Parathyroid adenoma (tissue), 2 donors: ENCODE results near the gene TNFRSF25.
"Not testable (repeated sequence)": the region's sequence is repeated elsewhere in the genome, so short reads cannot be mapped to it uniquely, and the experiment has no call there.

Source experiments
- H2AFZ ChIP-seq: fragments of 300-600 bp; sonication (generic); one replicate; pipeline ENCODE4 v1.7.0; 2017; ENCODE audit warnings: antibody characterized with exemption, mild to moderate bottlenecking
- H3K27ac ChIP-seq: fragments of 300-600 bp; sonication (generic); one replicate; pipeline ENCODE4 v1.7.0; 2017
- H3K27me3 ChIP-seq: fragments of 300-600 bp; sonication (generic); one replicate; pipeline ENCODE4 v1.7.0; 2017; ENCODE audit warnings: low read length; ENCODE audit not compliant: control insufficient read depth, insufficient read depth
- H3K36me3 ChIP-seq: fragments of 300-600 bp; sonication (generic); one replicate; pipeline ENCODE4 v1.7.0; 2017; ENCODE audit warnings: low read length; ENCODE audit not compliant: control insufficient read depth, insufficient read depth
- H3K4me1 ChIP-seq: fragments of 300-600 bp; sonication (generic); one replicate; pipeline ENCODE4 v1.7.0; 2017; ENCODE audit warnings: control low read depth
- H3K4me2 ChIP-seq: fragments of 300-600 bp; sonication (generic); one replicate; pipeline ENCODE4 v1.7.0; 2017; ENCODE audit warnings: low read length
- H3K4me3 ChIP-seq: fragments of 300-600 bp; sonication (generic); one replicate; pipeline ENCODE4 v1.7.0; 2017; ENCODE audit warnings: low read depth, low read length
- H3K79me2 ChIP-seq: fragments of 300-600 bp; sonication (generic); one replicate; pipeline ENCODE4 v1.7.0; 2017; ENCODE audit warnings: control low read depth
- H3K9ac ChIP-seq: fragments of 300-600 bp; sonication (generic); one replicate; pipeline ENCODE4 v1.7.0; 2017; ENCODE audit warnings: mild to moderate bottlenecking
- H3K9me3 ChIP-seq: fragments of 300-600 bp; sonication (generic); one replicate; pipeline ENCODE4 v1.7.0; 2017; ENCODE audit warnings: low read length; ENCODE audit not compliant: control insufficient read depth
- TF ChIP-seq, protein P1 (sequence below): fragments of 300-600 bp; sonication (generic); IDR thresholded peaks from one replicate; pipeline ENCODE4 v1.7.0; 2017; ENCODE audit warnings: antibody characterized with exemption, mild to moderate bottlenecking
- donor health status: primary hyperparathyroidism.

Gene TNFRSF25

DNA sequence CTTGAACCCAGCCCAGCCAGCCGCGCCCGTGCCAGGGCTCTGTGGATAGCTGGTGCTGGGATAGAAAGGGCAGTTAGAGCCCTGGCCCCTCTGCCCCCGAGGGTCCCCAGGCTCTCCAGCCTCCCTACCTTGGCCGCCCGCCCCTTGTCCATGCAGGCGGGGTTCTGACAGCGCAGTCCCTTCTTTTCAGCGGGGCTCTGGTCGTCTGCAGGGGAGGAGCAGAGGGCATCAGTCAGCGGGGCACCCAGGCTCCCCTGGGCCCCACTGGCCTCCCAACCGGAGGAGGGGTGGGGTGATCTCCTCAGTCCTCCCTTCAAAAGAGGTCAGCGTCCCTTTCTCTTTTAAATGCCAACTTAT is 30.4 kb upstream of the TNFRSF25 start:
- H3K4me2 ChIP-seq: peak overlapping the region; percentile 93
- TF ChIP-seq, protein P1, sequence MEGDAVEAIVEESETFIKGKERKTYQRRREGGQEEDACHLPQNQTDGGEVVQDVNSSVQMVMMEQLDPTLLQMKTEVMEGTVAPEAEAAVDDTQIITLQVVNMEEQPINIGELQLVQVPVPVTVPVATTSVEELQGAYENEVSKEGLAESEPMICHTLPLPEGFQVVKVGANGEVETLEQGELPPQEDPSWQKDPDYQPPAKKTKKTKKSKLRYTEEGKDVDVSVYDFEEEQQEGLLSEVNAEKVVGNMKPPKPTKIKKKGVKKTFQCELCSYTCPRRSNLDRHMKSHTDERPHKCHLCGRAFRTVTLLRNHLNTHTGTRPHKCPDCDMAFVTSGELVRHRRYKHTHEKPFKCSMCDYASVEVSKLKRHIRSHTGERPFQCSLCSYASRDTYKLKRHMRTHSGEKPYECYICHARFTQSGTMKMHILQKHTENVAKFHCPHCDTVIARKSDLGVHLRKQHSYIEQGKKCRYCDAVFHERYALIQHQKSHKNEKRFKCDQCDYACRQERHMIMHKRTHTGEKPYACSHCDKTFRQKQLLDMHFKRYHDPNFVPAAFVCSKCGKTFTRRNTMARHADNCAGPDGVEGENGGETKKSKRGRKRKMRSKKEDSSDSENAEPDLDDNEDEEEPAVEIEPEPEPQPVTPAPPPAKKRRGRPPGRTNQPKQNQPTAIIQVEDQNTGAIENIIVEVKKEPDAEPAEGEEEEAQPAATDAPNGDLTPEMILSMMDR: no peak
- no peak overlapping the region for H2AFZ ChIP-seq
- no peak overlapping the region for H3K9ac ChIP-seq
- no peaks in the 10 kb centered on the region for H3K27me3 ChIP-seq
- H3K79me2 ChIP-seq: no peaks in the 10 kb centered on the region
- H3K9me3 ChIP-seq: no peaks in the 10 kb centered on the region
- no peaks in the 10 kb centered on the region for H3K36me3 ChIP-seq
- peaks cover 7% of the 10 kb centered on the region for H3K4me1 ChIP-seq
- peak overlapping the region; percentile 54 for H3K27ac ChIP-seq
- peak overlapping the region; percentile 41 for H3K4me3 ChIP-seq

DNA sequence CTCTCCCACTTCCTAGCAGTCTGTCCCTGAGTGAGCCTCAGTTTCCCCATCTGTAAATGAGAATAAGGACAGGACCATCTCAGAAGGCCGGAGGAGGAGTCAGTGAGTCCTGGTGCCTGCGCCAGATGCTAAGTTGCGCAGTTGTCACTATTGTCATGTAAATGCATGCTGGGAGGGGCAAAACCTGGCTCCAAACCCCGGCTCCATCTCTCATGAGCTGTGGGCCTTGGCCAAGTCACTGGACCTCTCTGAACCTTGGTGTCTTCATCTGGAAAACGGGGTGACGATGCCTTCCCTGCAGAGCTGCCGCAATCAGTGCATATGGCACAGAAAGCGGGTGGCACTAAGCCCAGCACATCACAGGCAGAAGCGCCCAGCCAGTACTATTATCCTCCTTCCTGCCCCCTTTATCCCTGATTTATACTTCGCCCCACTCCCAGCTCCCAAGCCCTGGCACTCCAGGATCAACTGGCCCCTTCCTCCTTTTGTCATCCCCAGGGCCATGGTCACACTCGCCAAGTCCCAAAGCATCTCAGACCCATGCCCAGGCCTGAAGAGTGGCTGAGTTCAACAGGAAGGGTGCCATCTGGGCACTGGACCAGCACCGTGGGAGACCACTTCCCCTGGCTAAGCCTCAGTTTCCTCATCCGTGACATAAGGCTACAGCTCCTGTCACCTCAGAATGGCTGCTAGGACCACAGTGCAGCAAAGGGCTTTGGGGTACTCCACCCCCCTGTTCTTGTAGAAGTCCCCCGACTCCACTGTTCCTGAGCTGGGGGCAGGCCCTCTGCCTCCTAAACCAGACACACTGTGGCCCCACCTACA is 29.8 kb upstream of the TNFRSF25 start:
- no peaks in the 10 kb centered on the region for H3K36me3 ChIP-seq
- no peaks in the 10 kb centered on the region for H3K27me3 ChIP-seq
- H3K27ac ChIP-seq: peak overlapping the region; percentile 54
- no peaks in the 10 kb centered on the region for H3K79me2 ChIP-seq
- TF ChIP-seq, protein P1: no peak
- H3K9ac ChIP-seq: no peak overlapping the region
- no peak overlapping the region for H2AFZ ChIP-seq
- H3K9me3 ChIP-seq: no peaks in the 10 kb centered on the region
- peaks cover 7% of the 10 kb centered on the region for H3K4me1 ChIP-seq
- no peak overlapping the region for H3K4me2 ChIP-seq
- no peak overlapping the region for H3K4me3 ChIP-seq

DNA sequence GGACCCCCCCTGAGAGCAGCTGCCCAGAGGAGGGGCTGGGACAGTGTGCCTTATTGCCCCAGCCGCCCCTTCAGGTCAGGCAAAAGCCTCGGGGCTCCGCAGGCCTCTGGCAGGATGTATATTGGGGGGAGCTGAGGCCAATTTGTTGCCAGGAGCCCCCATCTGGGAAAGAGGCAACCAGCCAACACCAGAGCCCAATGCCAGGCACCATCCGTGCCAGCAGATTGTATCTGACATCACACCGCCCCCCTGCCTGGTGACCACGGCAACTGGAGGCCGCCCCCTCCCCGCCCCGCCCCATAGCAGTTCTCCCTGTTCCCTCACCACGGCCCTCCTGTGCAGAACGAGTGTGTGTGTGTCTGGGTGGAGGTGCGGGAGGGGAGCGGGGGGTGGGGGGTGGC is 29.1 kb upstream of the TNFRSF25 start:
- TF ChIP-seq, protein P1: no peak
- no peaks in the 10 kb centered on the region for H3K36me3 ChIP-seq
- peak overlapping the region; percentile 66 for H3K27ac ChIP-seq
- no peak overlapping the region for H3K4me2 ChIP-seq
- H3K27me3 ChIP-seq: no peaks in the 10 kb centered on the region
- no peaks in the 10 kb centered on the region for H3K79me2 ChIP-seq
- H3K4me1 ChIP-seq: peaks cover 7% of the 10 kb centered on the region
- no peak overlapping the region for H3K9ac ChIP-seq
- no peak overlapping the region for H3K4me3 ChIP-seq
- H2AFZ ChIP-seq: no peak overlapping the region
- no peaks in the 10 kb centered on the region for H3K9me3 ChIP-seq

DNA sequence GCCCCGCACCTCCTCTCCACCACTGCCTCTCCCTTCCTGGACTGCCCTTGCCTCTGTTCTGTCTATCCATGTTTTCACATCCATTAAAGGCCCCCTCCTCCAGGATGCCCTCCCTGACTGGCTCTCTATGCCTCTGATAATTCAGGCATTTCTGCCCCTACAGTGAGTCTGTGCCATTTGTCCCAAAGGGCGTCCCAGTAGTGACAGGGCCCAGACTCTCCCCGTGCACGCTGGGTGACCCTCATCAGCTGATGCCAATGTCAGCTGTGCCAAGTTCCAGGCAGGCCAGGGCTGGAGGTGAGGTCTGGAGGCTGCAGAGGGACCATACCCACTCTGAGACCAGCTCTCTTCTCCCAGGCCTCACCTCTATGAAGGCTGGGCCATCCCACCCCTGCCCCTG is 28.7 kb upstream of the TNFRSF25 start:
- no peak overlapping the region for H2AFZ ChIP-seq
- H3K9ac ChIP-seq: no peak overlapping the region
- TF ChIP-seq, protein P1: no peak
- no peak overlapping the region for H3K4me3 ChIP-seq
- H3K27ac ChIP-seq: peak overlapping the region; percentile 66
- no peaks in the 10 kb centered on the region for H3K79me2 ChIP-seq
- H3K4me2 ChIP-seq: no peak overlapping the region
- no peaks in the 10 kb centered on the region for H3K27me3 ChIP-seq
- no peaks in the 10 kb centered on the region for H3K36me3 ChIP-seq
- no peaks in the 10 kb centered on the region for H3K9me3 ChIP-seq
- H3K4me1 ChIP-seq: peaks cover 7% of the 10 kb centered on the region

- not testable (repeated sequence) for H3K27ac ChIP-seq, H3K4me3 ChIP-seq, H3K4me2 ChIP-seq, H3K9me3 ChIP-seq, H3K9ac ChIP-seq, H2AFZ ChIP-seq, H3K36me3 ChIP-seq, H3K79me2 ChIP-seq, H3K4me1 ChIP-seq, H3K27me3 ChIP-seq
Measured at GRCh38 chr1:6493834-6494223, 27.9 kb upstream of the TNFRSF25 start.
